ENCODE data around the gene HADHB. TPM values are rescaled to one million over a fixed set of nuclear protein-coding genes. Genes with fewer than 3 reads are reported as not detected.
"Not testable (repeated sequence)": the region's sequence is repeated elsewhere in the genome, so short reads cannot be mapped to it uniquely, and the experiment has no call there.

Gene HADHB
- total and polyA plus RNA-seq, 10 of the 15 experiments (the other 5 are each of a cell fraction or from before 2014, with no cell fraction given): 53.7 to 145 (median 85.5) TPM

DNA sequence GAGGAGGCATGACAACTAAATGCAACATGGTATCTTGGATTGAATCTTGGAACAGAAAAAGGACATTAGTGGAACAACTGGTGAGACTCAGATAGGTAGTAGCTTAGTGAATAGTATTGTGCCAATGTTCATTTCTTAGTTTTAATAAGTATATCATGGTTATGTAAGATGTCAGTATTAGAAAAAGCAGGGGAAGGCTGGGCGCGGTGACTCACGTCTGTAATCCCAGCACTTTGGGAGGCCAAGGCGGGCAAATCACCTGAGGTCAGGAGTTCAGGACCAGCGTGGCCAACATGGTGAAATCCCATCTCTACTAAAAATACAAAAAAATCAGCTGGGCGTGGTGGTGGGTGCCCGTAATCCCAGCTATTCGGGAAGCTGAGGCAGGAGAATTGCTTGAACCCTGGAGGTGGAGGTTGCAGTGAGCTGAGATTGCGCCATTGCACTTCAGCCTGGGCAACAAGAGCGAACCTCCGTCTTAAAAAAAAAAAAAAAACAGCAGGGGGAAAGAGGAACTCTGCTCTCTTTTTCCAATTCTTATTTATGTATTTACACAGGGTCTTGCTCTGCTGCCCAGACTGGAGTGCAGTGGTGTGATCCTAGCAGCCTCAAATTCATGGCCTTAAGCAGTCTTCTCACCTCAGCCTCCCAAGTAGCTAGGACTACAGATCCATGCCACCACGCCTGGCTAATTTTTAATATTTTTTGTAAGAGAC is 24.1 kb downstream of the HADHB start:
- H2AFZ ChIP-seq (ENCODE audit: control insufficient read depth, low read depth, low read length); H3K4me2 ChIP-seq (ENCODE audit: control insufficient read depth, insufficient read depth); DNase-seq (ENCODE audit: low read depth, low spot score); in situ Hi-C loops (cut with MboI); BruUV-seq (replicated peaks); H3K4me1 ChIP-seq (ENCODE audit: control insufficient read depth, insufficient read depth, low read length); H3K27me3 ChIP-seq (replicated peaks in 1 of 2; ENCODE audit: control insufficient read depth in 2 of 2, insufficient read depth in 2 of 2, low read length in 1 of 2); H3K9ac ChIP-seq (ENCODE audit: control insufficient read depth, insufficient read depth, low read length); H3K36me3 ChIP-seq (ENCODE audit: control insufficient read depth in 2 of 2, insufficient read depth in 2 of 2, low read length in 1 of 2); ATAC-seq; FAIRE-seq; H4K20me1 ChIP-seq (ENCODE audit: control insufficient read depth, insufficient read depth); H3K79me2 ChIP-seq (ENCODE audit: control insufficient read depth, insufficient read depth, low read length); H3K9me3 ChIP-seq (replicated peaks; ENCODE audit: control insufficient read depth, insufficient read depth, low read length); intact Hi-C loops (cut with micrococcal nuclease; ENCODE audit: unreplicated experiment); H3K4me3 ChIP-seq: not testable (repeated sequence)
- POLR2A ChIA-PET: interaction anchor here (2.0 to 2.3 kb wide), 2 partner anchors 21 to 76 kb away, joined by 10 to 12 read pairs; no protein-coding TSS in a partner anchor
- SMC1A ChIA-PET (ENCODE audit: uncharacterized antibody, unreplicated experiment): interaction anchor here (1.0 to 6.1 kb wide), 5 partner anchors 9 to 49 kb away, joined by 3 to 71 read pairs (median 3); partner anchors contain the start of genes HADHA and HADHB
- WGBS (ENCODE audit: insufficient coverage, insufficient replicate concordance, low lambda C conversion rate, missing lambda C conversion rate): 90% methylated on average over 9 of the region's 12 CpGs
- RAD21 ChIA-PET (ENCODE audit: unreplicated experiment): interaction anchor here (3.7 kb wide), 1 partner anchor 24 kb away, joined by 41 read pairs; the partner anchor contains the start of genes HADHA and HADHB
- H3K27ac ChIP-seq (ENCODE audit: control insufficient read depth, insufficient read depth): peak overlapping the region; percentile 59; the same call in 1 of the 2 replicates
- CTCF ChIA-PET: interaction anchor here (1.5 to 2.0 kb wide), 3 partner anchors 23 to 28 kb away, joined by 3 to 12 read pairs (median 7); partner anchors contain the start of gene HADHB

GRCh38 chr2:26269571-26270158 is 24.9 kb downstream of the HADHB start:
- RAD21 ChIA-PET (ENCODE audit: unreplicated experiment): interaction anchor here (0.8 to 3.7 kb wide), 2 partner anchors 25 to 76 kb away, joined by 3 to 41 read pairs; partner anchors contain the start of genes HADHA and HADHB
- intact Hi-C loops (cut with micrococcal nuclease; ENCODE audit: unreplicated experiment) (no loop called here), in situ Hi-C loops (cut with MboI) (no loop called here)
- Histone ChIP-seq H3K79me2 (ENCODE audit: control insufficient read depth, insufficient read depth, low read length) (no peaks in the 10 kb centered on the region), H3K36me3 (ENCODE audit: control insufficient read depth in 2 of 2, insufficient read depth in 2 of 2, low read length in 1 of 2) (peaks cover 0 to 6% of the 10 kb centered on the region in 2 experiments; a peak in 3 of 4 replicates), H3K27ac (ENCODE audit: control insufficient read depth, insufficient read depth) (peak overlapping the region; percentile 72), H3K27me3 (replicated peaks in 1 of 2; ENCODE audit: control insufficient read depth in 2 of 2, insufficient read depth in 2 of 2, low read length in 1 of 2) (no peaks in the 10 kb centered on the region), H3K9ac (ENCODE audit: control insufficient read depth, insufficient read depth, low read length) (no peak overlapping the region), H3K9me3 (replicated peaks; ENCODE audit: control insufficient read depth, insufficient read depth, low read length) (no peaks in the 10 kb centered on the region), H2AFZ (ENCODE audit: control insufficient read depth, low read depth, low read length) (no peak overlapping the region), H3K4me2 (ENCODE audit: control insufficient read depth, insufficient read depth) (peak overlapping the region; percentile 73), H3K4me1 (ENCODE audit: control insufficient read depth, insufficient read depth, low read length) (peaks cover 6% of the 10 kb centered on the region), H3K4me3 (no peak overlapping the region), H4K20me1 (ENCODE audit: control insufficient read depth, insufficient read depth) (no peaks in the 10 kb centered on the region)
- SMC1A ChIA-PET (ENCODE audit: uncharacterized antibody, unreplicated experiment): interaction anchor here (0.8 to 6.1 kb wide), 8 partner anchors 9 to 48 kb away, joined by 3 to 71 read pairs (median 4); partner anchors contain the start of genes HADHA and HADHB
- CTCF ChIA-PET: interaction anchor here (0.5 to 2.0 kb wide), 6 partner anchors 8 to 148 kb away, joined by 3 to 12 read pairs (median 4); partner anchors contain the start of gene HADHB
- ATAC-seq (peak; percentile 92), FAIRE-seq (peak; percentile 65), DNase-seq (ENCODE audit: low read depth, low spot score) (no peak)
- WGBS (ENCODE audit: insufficient coverage, insufficient replicate concordance, low lambda C conversion rate, missing lambda C conversion rate): 34% methylated on average over 6 of the region's 6 CpGs
- no TSS peak for BruUV-seq (replicated peaks)
- POLR2A ChIA-PET: interaction anchor here (0.5 to 2.3 kb wide), 5 partner anchors 22 to 1059 kb away, joined by 3 to 12 read pairs (median 6); partner anchors contain the start of genes HADHA and HADHB
- TF ChIP-seq NR2F1 (conservative IDR thresholded peaks at IDR 0.05) (no peak; the same call in 1 of the 2 replicates), CBX5 (IDR thresholded peaks at IDR 0.05; ENCODE audit: low read depth) (no peak), FOXM1 (IDR thresholded peaks at IDR 0.05; ENCODE audit: low read depth, low read length) (no peak), RAD51 (IDR thresholded peaks at IDR 0.05) (peak; percentile 50; the same call in 1 of the 2 replicates), SMC3 (IDR thresholded peaks at IDR 0.05; ENCODE audit: borderline replicate concordance, low read length) (no peak), NFYB (IDR thresholded peaks at IDR 0.05; ENCODE audit: insufficient read depth, low read depth, low read length) (no peak), USF2 (IDR thresholded peaks at IDR 0.05; ENCODE audit: borderline replicate concordance, low read depth, low read length) (no peak), BACH1 (IDR thresholded peaks at IDR 0.05; ENCODE audit: borderline replicate concordance) (0 out of 2 replicates have a peak, but pooled peaks have one; percentile 27), POLR2AphosphoS5 (IDR thresholded peaks at IDR 0.05; ENCODE audit: low read length) (no peak), CREB1 (IDR thresholded peaks at IDR 0.05; ENCODE audit: low read depth) (peak; percentile 62)
- TF ChIP-seq, protein P1, sequence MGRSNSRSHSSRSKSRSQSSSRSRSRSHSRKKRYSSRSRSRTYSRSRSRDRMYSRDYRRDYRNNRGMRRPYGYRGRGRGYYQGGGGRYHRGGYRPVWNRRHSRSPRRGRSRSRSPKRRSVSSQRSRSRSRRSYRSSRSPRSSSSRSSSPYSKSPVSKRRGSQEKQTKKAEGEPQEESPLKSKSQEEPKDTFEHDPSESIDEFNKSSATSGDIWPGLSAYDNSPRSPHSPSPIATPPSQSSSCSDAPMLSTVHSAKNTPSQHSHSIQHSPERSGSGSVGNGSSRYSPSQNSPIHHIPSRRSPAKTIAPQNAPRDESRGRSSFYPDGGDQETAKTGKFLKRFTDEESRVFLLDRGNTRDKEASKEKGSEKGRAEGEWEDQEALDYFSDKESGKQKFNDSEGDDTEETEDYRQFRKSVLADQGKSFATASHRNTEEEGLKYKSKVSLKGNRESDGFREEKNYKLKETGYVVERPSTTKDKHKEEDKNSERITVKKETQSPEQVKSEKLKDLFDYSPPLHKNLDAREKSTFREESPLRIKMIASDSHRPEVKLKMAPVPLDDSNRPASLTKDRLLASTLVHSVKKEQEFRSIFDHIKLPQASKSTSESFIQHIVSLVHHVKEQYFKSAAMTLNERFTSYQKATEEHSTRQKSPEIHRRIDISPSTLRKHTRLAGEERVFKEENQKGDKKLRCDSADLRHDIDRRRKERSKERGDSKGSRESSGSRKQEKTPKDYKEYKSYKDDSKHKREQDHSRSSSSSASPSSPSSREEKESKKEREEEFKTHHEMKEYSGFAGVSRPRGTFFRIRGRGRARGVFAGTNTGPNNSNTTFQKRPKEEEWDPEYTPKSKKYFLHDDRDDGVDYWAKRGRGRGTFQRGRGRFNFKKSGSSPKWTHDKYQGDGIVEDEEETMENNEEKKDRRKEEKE (IDR thresholded peaks at IDR 0.05): no peak
